Lower lobe of right lung (tissue), 2 donors: Measurements from ENCODE around the gene RAF1. TPM values are rescaled to one million over a fixed set of nuclear protein-coding genes. Genes with fewer than 3 reads are reported as not detected.
"Not testable (repeated sequence)": the region's sequence is repeated elsewhere in the genome, so short reads cannot be mapped to it uniquely, and the experiment has no call there.

Experiments used
- ATAC-seq, 2 donors: fragments of 200-7000 bp; cut with Tn5 transposase; one replicate each; pipeline ENCODE4 v1.9.1; 2020 to 2022; ENCODE audit warnings: mild to moderate bottlenecking in 2 of 2, moderate library complexity in 2 of 2
- DNase-seq: peaks from one replicate; pipeline ENCODE4 v3.0.0-alpha.2; 2020
- H3K27ac ChIP-seq: fragments of 200-600 bp; one replicate; pipeline ENCODE4 v1.8.0; 2022
- H3K27me3 ChIP-seq: fragments of 200-600 bp; one replicate; pipeline ENCODE4 v1.8.0; 2022; ENCODE audit warnings: low read depth
- H3K36me3 ChIP-seq: fragments of 200-600 bp; one replicate; pipeline ENCODE4 v1.8.0; 2022; ENCODE audit warnings: mild to moderate bottlenecking
- H3K4me1 ChIP-seq: fragments of 200-600 bp; one replicate; pipeline ENCODE4 v1.8.0; 2022
- H3K4me3 ChIP-seq: fragments of 200-600 bp; one replicate; pipeline ENCODE4 v1.8.0; 2022; ENCODE audit warnings: mild to moderate bottlenecking
- H3K9me3 ChIP-seq: fragments of 200-600 bp; one replicate; pipeline ENCODE4 v1.8.0; 2022
- CTCF ChIP-seq: fragments of 200-600 bp; IDR thresholded peaks from one replicate; pipeline ENCODE4 v1.8.0; 2022; ENCODE audit warnings: antibody characterized with exemption, mild to moderate bottlenecking
- intact Hi-C: fragments of 100-400 bp; cut with DNase I; formaldehyde crosslinking; loops from one replicate; pipeline ENCODE4 v1.11.0; 2022
- total RNA-seq: library from RNA; stranded (reverse); fragmentation: NEBNext Ultra II Directional; extraction: Animal tissue kit (Norgen Biotek cat#: 25700); gene quantifications from one replicate; pipeline ENCODE4 v1.2.1, GENCODE V29; 2021
- donor health status: DM: no; HTN: yes; CAD: no; lungs with severe emphysema.

The RAF1 gene
- total RNA-seq, 1 donor from 2014 or later: 92.7 TPM

DNA sequence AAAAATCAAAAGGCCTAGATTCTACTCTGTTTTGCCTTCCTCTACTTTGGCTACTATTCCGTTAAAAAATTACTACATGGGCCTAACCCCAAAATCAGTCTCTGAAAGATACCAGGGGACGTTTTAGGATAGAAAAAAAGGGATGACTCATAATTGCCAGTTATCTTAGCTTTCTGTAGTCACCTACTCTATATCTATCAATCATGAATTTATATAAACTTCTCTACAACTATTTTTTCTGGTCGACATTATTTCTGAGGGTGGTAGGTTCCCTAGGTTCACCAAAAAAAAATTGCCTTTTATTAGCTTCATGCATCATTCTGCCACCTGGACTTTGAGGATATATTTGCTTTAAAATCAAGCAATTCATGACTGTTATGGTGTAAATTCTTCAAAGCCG, 36.5 kb downstream of the RAF1 start:
- DNase-seq: no peak

DNA sequence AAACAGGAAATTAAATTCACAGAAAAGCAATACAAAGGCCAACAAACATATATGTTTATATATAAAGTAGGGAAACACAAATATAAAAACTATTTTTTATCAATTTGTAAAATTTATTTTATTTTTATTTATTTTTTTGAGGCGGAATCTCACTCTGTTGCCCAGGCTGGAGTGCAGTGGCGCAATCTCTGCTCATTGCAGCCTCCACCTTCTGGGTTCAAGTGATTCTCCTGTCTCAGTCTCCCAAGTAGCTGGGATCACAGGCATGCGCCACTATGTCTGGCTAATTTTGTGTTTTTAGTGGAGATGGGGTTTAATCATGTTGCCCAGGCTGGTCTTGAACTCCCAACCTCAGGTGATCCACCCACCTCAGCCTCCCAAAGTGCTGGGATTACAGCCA, 39.0 kb downstream of the RAF1 start:
- intact Hi-C loops, DNase-seq, H3K4me3 ChIP-seq, H3K9me3 ChIP-seq, ATAC-seq, H3K27me3 ChIP-seq, H3K27ac ChIP-seq, H3K36me3 ChIP-seq: not testable (repeated sequence)
- H3K4me1 ChIP-seq: peaks cover 61% of the 10 kb centered on the region

More for the DNA sequence above, 36.5 kb downstream of the RAF1 start:
- Histone ChIP-seq H3K27ac (no peak overlapping the region), H3K4me1 (peaks cover 52% of the 10 kb centered on the region), H3K36me3 (no peaks in the 10 kb centered on the region), H3K4me3 (no peak overlapping the region), H3K9me3 (no peaks in the 10 kb centered on the region), H3K27me3 (no peaks in the 10 kb centered on the region)
- no peak for ATAC-seq
- TF ChIP-seq CTCF: no peak
- intact Hi-C loops: no loop called here

- Histone ChIP-seq H3K4me1 (peaks cover 52% of the 10 kb centered on the region), H3K4me3 (no peak overlapping the region), H3K36me3 (no peaks in the 10 kb centered on the region), H3K27me3 (no peaks in the 10 kb centered on the region), H3K9me3 (no peaks in the 10 kb centered on the region), H3K27ac (no peak overlapping the region)
- DNase-seq: no peak
- TF ChIP-seq CTCF: no peak
- intact Hi-C loops: no loop called here
- ATAC-seq: peak in 1 of 2 donors; percentile 44
These were observed 39.9 kb downstream of the RAF1 start for GRCh38 chr3:12624056-12624455.

DNA sequence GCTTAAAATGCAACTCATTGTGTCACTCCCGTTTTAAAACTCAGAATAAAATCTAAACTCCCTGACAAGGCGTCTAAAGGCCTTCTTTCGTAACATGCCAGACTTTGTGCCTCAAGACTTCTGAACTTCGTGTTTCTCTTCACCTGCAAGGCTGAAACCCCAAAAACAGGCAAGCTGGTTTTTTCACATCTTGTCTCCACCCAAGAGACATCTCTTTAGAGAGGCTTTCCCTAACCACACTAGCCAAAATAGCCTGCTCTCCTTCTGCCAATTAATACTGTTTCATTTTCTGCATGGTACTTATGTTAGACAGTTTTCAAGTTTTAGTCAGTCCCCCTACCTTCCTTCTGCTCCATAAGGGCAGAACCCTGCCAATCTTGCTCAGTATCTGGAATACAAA, 41.6 kb downstream of the RAF1 start:
- H3K4me1 ChIP-seq: peaks cover 48% of the 10 kb centered on the region
- intact Hi-C loops: no loop called here
- H3K27ac ChIP-seq: no peak overlapping the region
- no peak overlapping the region for H3K4me3 ChIP-seq
- H3K27me3 ChIP-seq: no peaks in the 10 kb centered on the region
- no peak for TF ChIP-seq CTCF
- DNase-seq (no peak), ATAC-seq (no peak)
- H3K9me3 ChIP-seq: no peaks in the 10 kb centered on the region
- H3K36me3 ChIP-seq: peaks cover 12% of the 10 kb centered on the region

DNA sequence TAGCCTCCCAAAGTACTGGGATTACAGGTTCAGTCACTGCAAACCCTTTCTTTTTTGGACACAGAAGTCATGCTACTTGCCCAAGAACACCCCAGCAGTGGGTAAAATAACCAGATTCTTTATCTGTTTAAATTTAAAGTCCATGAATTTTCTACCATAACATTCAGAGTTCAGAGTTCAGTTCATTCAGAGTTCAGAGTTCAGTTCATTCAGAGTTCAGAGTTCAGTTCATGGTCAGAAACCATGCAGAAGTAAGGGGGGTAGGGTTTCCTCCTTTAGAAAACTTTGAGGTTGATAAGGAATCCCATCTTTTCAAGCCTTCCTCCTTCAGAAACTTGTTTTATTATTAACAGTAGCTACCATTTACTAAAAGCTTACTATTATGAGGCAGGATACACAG, 43.2 kb downstream of the RAF1 start:
- TF ChIP-seq CTCF: no peak
- Histone ChIP-seq H3K27ac (no peak overlapping the region), H3K9me3 (no peaks in the 10 kb centered on the region), H3K36me3 (peaks cover 22% of the 10 kb centered on the region), H3K27me3 (no peaks in the 10 kb centered on the region), H3K4me3 (no peak overlapping the region), H3K4me1 (peaks cover 39% of the 10 kb centered on the region)
- intact Hi-C loops: no loop called here
- DNase-seq (no peak), ATAC-seq (no peak)

GRCh38 chr3:12620305-12620704, 43.6 kb downstream of the RAF1 start:
- no peak for TF ChIP-seq CTCF
- Histone ChIP-seq H3K27ac (no peak overlapping the region), H3K27me3 (no peaks in the 10 kb centered on the region), H3K9me3 (no peaks in the 10 kb centered on the region), H3K4me1 (peaks cover 35% of the 10 kb centered on the region), H3K36me3 (peaks cover 22% of the 10 kb centered on the region), H3K4me3 (no peak overlapping the region)
- intact Hi-C loops: no loop called here
- DNase-seq (no peak), ATAC-seq (no peak)
